Activated T-cell treated with anti-CD3 and anti-CD28 coated beads for 1 hour (primary cell): ENCODE results near the gene TEDC1.

ENCODE experiments used
- DNase-seq: peaks from one replicate; pipeline ENCODE4 v3.0.0-alpha.2; 2020; ENCODE audit warnings: low read depth

TEDC1 gene

GRCh38 chr14:105490572-105491365 is at the start of gene TEDC1:
Gene TEDC1, plus strand, starts transcription at chr14:105491246. Its CDS starts 130 bp downstream, at chr14:105491376.
- DNase-seq, result peak; percentile 97

DNA sequence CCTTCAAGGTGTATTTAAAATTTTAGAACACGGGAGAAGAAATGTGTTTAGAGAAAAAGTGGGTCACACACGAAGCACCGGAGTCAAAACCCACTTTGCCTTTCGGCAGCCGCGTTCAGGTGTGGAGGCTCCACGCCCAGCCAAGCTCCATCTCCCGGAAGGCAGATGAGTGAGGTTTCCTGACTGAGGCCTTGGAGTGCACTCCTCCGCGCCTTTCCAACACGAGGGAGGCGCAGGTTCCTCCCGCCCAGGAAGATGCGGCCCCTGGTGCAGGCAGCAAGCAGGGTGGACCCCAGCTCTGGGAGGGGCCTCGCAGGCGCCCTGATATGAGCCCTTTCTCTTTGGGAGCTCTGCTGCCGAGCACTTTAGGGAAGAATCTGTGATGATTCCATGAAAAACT is 48.9 kb upstream of the TEDC1 start:
- DNase-seq, result no peak

- no peak for DNase-seq
These were observed 48.2 kb upstream of the TEDC1 start for GRCh38 chr14:105442834-105443233.

DNA sequence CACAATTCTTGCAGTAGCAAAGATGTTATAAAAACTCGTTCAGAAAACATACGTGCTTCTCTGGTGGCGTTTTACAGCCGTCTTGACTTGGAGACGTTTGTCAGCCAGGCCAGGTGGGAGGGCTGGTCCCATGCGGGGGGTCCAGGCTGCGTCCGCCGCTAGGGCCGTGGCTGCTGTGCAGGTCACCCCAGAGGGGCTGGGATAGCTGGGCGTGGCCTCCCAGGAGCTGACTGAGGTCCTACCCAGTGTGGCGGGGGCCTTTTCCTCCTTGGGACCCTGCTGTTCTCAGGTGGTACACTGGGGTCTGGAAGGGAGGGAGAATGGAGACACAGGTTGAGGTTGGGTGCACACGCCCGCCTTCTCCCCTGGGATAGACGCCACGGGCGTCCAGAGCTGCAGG is 46.2 kb upstream of the TEDC1 start:
- DNase-seq, result no peak

- no peak for DNase-seq
These were observed 45.8 kb upstream of the TEDC1 start for GRCh38 chr14:105445290-105445689.

DNA sequence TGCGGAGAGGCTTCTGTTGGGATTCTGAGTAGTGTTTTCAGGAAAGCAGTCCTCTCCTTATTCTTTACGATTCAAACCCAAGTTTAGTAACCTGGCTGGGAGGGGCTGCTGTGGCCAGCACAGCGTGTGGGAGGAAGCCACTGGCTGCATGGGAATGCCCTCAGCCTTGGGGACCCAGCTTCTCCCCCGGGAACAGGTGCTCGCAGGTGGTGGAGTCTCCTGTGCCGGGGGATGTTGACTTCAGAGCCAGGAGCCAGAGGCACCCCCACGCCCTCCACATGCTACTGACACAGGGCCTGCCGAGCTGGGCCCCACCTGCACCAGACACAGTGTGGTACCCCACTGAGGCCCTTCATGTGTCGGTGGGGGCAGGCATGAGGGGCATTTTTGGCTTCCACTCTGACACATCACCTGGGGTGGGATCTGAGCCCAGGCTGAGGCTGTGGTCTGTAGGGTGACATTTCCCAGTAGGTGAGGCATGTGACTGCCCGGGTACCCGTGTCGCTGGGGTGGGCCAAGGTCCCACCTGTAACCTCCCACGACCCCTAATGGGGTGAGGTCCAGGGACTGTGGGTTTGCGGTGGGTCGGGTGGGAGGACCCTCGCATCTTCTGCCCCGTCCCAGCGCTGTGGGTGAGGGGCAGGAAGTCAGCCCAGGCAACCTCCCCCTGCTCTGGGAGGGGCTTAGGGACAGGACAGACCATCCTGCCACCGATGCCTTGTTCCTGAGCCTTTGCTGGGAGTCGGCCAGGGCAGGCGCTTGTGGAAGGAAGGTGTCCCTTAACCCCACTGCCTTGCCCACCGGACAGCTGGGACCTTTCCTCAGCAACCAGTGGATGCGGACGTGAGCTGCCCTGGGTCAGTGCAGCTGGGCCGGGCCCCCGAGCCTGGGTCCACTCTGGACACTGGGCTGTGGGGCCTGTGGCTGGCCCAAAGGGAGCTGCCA is 44.9 kb upstream of the TEDC1 start:
- no peak for DNase-seq

DNA sequence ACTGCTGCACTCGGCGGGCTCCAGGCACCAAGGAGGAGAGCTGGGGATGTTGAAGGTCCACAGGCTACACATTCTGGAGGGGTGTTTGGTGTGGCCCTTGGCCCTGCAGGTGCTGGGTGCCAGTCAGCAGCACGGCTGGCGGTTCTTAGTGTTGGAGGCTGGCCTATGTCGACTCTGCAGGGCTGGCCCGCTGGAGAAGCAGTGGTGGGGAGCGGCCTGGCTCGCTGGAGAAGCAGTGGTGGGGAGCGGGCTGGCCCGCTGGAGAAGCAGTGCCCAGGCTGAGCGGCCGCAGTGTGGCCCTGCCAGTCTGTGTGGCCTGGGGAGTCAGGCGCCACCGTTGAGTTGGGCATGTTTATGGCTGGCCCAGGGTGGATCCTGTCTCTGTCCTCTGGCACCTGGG is 44.1 kb upstream of the TEDC1 start:
- DNase-seq, result no peak

DNA sequence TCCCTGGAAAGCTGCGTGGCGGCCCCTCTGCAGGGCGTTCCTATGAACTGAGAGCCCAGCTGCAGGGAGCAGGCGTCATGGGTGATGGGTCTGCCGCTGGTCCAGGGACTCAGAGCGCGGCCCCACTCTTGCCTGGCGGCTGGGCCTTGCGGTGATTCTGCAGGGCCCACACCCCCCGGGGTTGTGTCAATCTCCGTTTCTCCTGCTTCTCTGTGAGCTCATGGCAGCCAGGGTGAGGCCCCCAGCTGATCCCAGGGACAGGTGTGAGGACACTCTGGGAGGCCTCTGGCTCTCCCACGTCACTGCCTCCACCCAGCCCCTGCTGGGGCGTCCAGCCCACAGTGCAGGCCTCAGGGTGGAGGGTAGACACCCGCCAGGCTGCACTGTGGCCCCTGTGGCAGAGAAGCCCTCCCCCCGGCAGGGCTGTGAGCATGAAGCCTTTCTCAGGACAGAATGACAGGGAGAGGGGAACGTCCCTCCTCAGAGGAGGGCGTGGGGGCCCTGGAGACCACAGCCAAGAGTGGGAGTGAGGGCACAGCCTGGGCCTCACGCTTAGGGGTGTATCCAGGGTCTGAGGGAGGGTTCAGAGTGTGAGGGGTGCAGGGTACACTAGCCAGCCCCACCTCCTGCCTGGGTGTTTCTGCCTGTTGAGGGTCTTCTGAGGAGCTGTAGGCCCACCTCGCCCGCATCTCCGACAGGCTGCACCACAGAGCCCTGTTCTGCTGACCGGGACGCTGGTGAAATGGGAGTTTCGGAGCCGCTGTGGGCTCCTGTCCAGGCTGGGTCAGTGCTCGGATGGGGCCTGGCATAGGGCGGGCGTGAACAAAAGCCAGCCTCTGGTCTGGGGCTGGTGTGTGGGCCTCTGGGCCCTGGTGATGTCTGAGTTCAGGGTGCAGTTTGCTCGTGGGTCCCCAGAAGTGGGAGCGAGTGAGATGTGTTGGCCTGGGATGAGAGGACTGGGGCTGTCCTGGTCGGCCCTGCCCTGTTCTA is 43.1 kb upstream of the TEDC1 start:
- no peak for DNase-seq

DNA sequence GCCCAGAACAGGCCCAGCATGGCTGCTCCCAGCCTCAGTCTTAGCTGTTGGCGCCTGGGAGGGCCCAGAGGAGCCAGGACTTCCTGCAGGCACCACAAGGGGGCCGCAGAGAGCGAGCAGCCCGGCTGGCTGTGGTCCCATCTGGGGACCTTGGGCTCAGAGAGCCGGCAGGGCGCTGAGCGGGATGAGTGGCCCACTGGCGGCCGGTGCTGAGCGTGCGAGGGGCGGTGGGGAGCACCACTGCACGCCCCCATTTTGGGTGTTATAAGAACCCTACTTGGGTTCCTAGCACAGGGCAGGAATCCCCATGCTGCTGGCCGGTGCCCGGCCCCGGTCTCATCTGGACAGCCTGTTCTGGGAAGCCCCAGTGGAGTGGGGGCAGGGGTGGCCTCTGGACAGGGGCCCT is 42.3 kb upstream of the TEDC1 start:
- DNase-seq, result peak; percentile 62

DNA sequence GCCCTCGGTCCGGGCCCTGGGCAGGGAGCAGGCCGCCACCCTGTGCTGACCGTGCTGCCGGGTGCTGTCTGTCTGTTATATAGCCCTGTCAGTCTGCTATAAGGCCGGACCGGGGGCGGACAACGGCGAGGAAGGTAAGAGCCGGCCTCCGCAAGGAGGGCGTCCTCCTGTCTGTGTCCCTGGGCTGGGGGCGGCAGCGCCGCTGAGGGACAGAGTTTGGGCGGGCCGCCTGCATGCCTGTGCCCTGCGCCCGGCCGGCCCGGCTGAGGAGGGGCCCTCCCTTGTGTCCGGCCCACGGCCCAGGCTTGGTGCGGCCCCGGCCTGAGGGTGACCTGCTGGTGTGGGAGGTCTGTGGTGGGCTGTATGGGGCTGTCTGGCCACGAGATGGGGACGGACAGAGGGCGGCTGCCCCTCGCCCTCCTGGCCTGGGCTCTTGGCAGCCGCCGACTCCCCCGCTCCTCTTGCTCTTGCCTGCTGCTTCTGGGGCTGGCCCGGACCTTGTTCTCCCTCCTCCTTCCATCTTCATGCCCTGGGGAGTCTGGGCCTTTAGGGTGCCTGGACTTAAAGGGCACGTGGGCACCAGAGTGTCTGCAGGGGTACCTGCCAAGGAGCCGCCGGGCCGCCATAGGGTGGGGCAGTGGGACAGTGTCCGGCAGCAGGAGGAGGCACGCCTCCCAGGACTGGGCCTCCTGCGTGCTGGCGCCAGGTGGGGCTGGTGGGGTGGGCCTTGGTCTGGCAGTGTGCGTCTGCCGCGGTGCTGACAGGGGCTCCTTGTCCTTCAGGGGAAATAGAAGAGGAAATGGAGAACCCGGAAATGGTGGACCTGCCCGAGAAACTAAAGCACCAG is 41.5 kb upstream of the TEDC1 start:
- DNase-seq, result no peak

DNA sequence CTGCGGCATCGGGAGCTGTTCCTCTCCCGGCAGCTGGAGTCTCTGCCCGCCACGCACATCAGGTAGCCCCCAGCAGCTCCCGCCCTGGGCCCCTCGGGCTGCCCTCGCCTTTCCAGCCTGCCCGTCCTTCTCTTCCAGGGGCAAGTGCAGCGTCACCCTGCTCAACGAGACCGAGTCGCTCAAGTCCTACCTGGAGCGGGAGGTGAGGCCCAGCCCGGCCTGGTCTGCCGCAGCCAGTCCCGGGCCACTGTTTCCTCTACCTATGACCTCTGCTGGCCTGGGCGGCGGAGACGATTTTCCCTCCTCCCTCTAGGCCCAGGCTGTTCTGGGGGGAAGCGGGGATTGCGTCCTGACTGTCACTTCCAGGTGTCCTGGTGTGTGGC is 40.9 kb upstream of the TEDC1 start:
- no peak for DNase-seq

GRCh38 chr14:105450864-105451720 is 40.0 kb upstream of the TEDC1 start:
- no peak for DNase-seq

- no peak for DNase-seq
These were observed 38.1 kb upstream of the TEDC1 start for GRCh38 chr14:105452963-105453362.

DNA sequence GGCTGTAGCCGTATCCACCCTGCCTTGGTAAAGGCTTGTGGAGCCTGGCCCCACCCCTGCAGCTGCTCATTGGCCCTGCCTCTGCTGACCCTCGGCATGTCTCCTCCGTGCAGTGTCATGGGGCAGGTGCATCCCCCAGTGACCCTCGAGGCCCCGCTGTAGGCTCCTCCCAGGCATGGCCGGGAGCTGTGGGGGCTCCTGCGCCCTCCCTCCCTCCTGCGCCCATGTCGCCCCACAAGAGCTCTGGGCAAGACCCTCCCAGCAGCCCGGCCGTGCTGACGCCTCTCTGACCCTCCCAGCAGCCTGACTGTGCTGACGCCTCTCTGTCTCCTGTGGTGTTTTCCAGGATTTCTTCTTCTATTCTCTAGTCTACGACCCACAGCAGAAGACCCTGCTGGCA is 37.2 kb upstream of the TEDC1 start:
- DNase-seq, result no peak

DNA sequence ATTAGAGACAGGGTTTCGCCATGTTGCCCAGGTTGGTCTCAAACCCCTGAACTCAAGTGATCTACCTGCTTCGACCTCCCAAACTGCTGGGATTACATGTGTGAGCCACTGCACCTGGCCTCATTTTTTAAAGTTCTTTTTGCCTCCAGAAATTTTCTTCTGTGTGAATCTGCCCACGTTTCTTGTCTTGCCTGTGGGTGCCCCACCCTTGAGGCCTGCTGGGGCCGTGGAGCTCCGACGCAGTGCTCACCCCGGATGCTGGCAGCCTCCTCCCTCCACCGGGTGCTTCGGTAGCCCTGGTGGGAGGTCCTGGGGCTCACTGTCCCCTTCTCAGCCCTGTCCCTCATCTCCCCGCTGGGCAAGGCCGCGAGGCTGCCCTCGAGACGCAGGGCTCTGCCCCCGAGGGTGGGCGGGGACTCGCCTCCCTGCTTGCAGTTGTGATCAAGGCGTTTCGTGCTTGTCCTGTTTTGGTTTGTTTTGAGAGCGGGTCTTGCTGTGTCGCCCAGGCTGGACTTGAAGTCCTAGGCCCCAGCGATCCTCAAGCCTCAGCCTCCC is 35.9 kb upstream of the TEDC1 start:
- no peak for DNase-seq

- DNase-seq, result no peak
These were observed 35.0 kb upstream of the TEDC1 start for GRCh38 chr14:105455766-105456660.

- no peak for DNase-seq
These were observed 34.1 kb upstream of the TEDC1 start for GRCh38 chr14:105456736-105457617.

DNA sequence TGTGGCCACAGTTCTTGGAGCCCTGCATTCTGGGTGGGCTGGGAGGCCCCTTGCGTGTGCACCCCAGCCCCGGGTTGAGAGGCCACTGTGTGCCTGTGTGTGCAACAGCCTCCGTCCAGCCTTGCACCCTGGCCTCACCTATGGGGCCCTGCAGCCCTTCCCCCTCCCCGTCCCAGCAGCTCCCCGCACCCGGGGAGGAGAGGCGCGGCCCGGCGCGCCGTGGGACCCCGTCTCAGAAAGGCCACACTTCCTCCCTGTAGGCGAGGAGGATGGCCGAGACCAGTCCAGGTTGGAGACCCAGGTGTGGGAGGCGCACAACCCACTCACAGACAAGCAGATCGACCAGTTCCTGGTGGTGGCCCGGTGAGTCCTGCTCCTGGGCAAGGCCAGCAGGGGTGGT is 33.0 kb upstream of the TEDC1 start:
- DNase-seq, result no peak
